PC-9 (cell line): Measurements from ENCODE around the gene SH3PXD2B. TPM values are rescaled to one million over a fixed set of nuclear protein-coding genes. Genes with fewer than 3 reads are reported as not detected.
A peak's percentile ranks its signal among the peaks of the same experiment; 100 is the strongest.
"Not testable (repeated sequence)": the region's sequence is repeated elsewhere in the genome, so short reads cannot be mapped to it uniquely, and the experiment has no call there.

Experiments used
- BruUV-seq: library from RNA; stranded (reverse); fragments of 400-500 nt; replicated peaks from 2 replicates; lab custom pipeline; 2021; lab: Mats Ljungman, UMichigan
- CTCF ChIA-PET: fragments of 300-600 bp; sonication (Branson Sonifier 250); formaldehyde crosslinking; loops from one replicate; lab custom pipeline; 2022; ENCODE audit warnings: antibody characterized with exemption; lab: Charles Lee
- POLR2A ChIA-PET: fragments of 300-600 bp; sonication (Branson Sonifier 250); formaldehyde crosslinking; loops from one replicate; lab custom pipeline; 2022; ENCODE audit warnings: antibody characterized with exemption; ENCODE audit not compliant: unreplicated experiment; lab: Charles Lee
- DNase-seq, 2 experiments: peaks; one replicate each; pipeline versions ENCODE4 v3.0.0 to v3.0.0-alpha.2; 2015 to 2022; ENCODE audit warnings: mixed read lengths in 1 of 2
- H2AFZ ChIP-seq: fragments of 200-600 bp; sonication (generic); 2 replicates; pipeline ENCODE4 v1.8.1; 2017; ENCODE audit warnings: antibody characterized with exemption
- H3F3A ChIP-seq: fragments of 200-600 bp; sonication (generic); 2 replicates; pipeline ENCODE4 v1.8.1; 2017; ENCODE audit warnings: antibody characterized with exemption, mild to moderate bottlenecking, low read depth; ENCODE audit not compliant: insufficient read depth
- H3K27ac ChIP-seq: fragments of 200-600 bp; sonication (generic); 2 replicates; pipeline ENCODE4 v1.6.1; 2016; ENCODE audit warnings: mixed run types
- H3K27me3 ChIP-seq: fragments of 200-600 bp; sonication (generic); 2 replicates; pipeline ENCODE4 v1.6.1; 2016; ENCODE audit warnings: low read depth, mixed run types; ENCODE audit not compliant: insufficient read depth
- H3K36me3 ChIP-seq: fragments of 200-600 bp; sonication (generic); 2 replicates; pipeline ENCODE4 v1.6.1; 2016; ENCODE audit warnings: low read depth, mixed run types
- H3K4me1 ChIP-seq: fragments of 200-600 bp; sonication (generic); replicated peaks from 2 replicates; pipeline ENCODE4 v1.6.1; 2016; ENCODE audit warnings: mixed run types; ENCODE audit not compliant: insufficient read depth
- H3K4me2 ChIP-seq: fragments of 200-600 bp; sonication (generic); 2 replicates; pipeline ENCODE4 v1.6.1; 2017; ENCODE audit warnings: mixed run types
- H3K4me3 ChIP-seq: fragments of 200-600 bp; sonication (generic); 2 replicates; pipeline ENCODE4 v1.6.1; 2016; ENCODE audit warnings: mixed run types
- H3K79me2 ChIP-seq: fragments of 200-600 bp; sonication (generic); 2 replicates; pipeline ENCODE4 v1.6.1; 2017; ENCODE audit warnings: low read depth, mixed run types
- H3K9me2 ChIP-seq: fragments of 200-600 bp; sonication (generic); 2 replicates; pipeline ENCODE4 v1.8.1; 2017; ENCODE audit warnings: mild to moderate bottlenecking; ENCODE audit not compliant: insufficient read depth
- H3K9me3 ChIP-seq: fragments of 200-600 bp; sonication (generic); 2 replicates; pipeline ENCODE4 v1.8.1; 2016; ENCODE audit warnings: low read depth; ENCODE audit not compliant: insufficient read depth
- H4K20me1 ChIP-seq: fragments of 200-600 bp; sonication (generic); 2 replicates; pipeline ENCODE4 v1.8.1; 2017; ENCODE audit not compliant: insufficient read depth
- CTCF ChIP-seq: fragments of 200-600 bp; sonication (generic); conservative IDR thresholded peaks from 2 replicates; pipeline ENCODE4 v1.6.1; 2017; ENCODE audit warnings: mixed run types, antibody characterized with exemption, mild to moderate bottlenecking, moderate library complexity
- EZH2 ChIP-seq: fragments of 200-600 bp; sonication (generic); IDR thresholded peaks from 2 replicates; pipeline ENCODE4 v1.8.0; 2017; ENCODE audit warnings: antibody characterized with exemption, low read depth
- intact Hi-C: fragments of 100-400 bp; cut with micrococcal nuclease; formaldehyde crosslinking; loops from one replicate; pipeline ENCODE4 v1.10.0; 2022; ENCODE audit not compliant: unreplicated experiment
- total RNA-seq: library from RNA; stranded (reverse); gene quantifications from 2 replicates; pipeline ENCODE4 v1.2.3, GENCODE V29; 2021

Gene SH3PXD2B
- total RNA-seq, 1 experiment from 2014 or later, result 29.3 TPM

- intact Hi-C loops, result no loop called here
- H3K4me3 ChIP-seq, result no peak overlapping the region
- no peak overlapping the region for H3K4me2 ChIP-seq
- peaks cover 35% of the 10 kb centered on the region for H3K4me1 ChIP-seq
- H3K27ac ChIP-seq, result no peak overlapping the region
- H4K20me1 ChIP-seq, result no peaks in the 10 kb centered on the region
- TF ChIP-seq CTCF, result no peak
- TF ChIP-seq EZH2, result no peak
- H3K9me3 ChIP-seq, result no peaks in the 10 kb centered on the region
- CTCF ChIA-PET, result no interaction called here
- H3F3A ChIP-seq, result peaks cover 24% of the 10 kb centered on the region
- no peak overlapping the region for H2AFZ ChIP-seq
- no peak for DNase-seq
- POLR2A ChIA-PET, result no interaction called here
- no TSS peak for BruUV-seq
- no peaks in the 10 kb centered on the region for H3K27me3 ChIP-seq
- H3K79me2 ChIP-seq, result no peaks in the 10 kb centered on the region
- H3K9me2 ChIP-seq, result no peaks in the 10 kb centered on the region
- 0 out of 2 replicates have a peak, but pooled peaks cover 5% of the 10 kb centered on the region for H3K36me3 ChIP-seq
These were observed 51.7 kb downstream of the SH3PXD2B start for GRCh38 chr5:172402531-172403188.

DNA sequence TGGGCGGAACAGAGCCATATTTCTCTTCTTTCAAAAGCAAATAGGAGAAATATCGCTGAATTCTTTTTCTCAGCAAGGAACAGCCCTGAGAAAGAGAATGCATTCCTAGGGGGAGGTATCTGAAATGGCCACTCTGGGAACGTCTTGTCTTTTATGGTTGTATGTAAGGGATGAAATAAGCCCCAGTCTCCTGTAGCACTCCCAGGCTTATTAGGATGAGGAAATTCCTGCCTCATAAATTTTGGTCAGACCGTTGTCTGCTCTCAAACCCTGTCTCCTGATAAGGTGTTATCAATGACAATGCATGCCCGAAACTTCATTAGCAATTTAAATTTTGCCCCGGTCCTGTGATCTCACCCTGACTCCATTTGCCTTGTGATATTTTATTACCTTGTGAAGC, 52.3 kb downstream of the SH3PXD2B start:
- H2AFZ ChIP-seq, intact Hi-C loops, H3K4me3 ChIP-seq, H3K9me3 ChIP-seq, BruUV-seq, CTCF ChIA-PET, DNase-seq, H3K36me3 ChIP-seq, H3K27ac ChIP-seq, H3K4me2 ChIP-seq, H3K9me2 ChIP-seq, H3K27me3 ChIP-seq, H3K79me2 ChIP-seq, H4K20me1 ChIP-seq: not testable (repeated sequence)
- Histone ChIP-seq H3K4me1 (peaks cover 29% of the 10 kb centered on the region), H3F3A (peaks cover 18% of the 10 kb centered on the region)
- POLR2A ChIA-PET, result interaction anchor here (0.7 kb wide), 1 partner anchor 36 kb away, joined by 3 read pairs; no protein-coding TSS in a partner anchor

GRCh38 chr5:172399826-172400225, 54.5 kb downstream of the SH3PXD2B start:
- no peaks in the 10 kb centered on the region for H3K27me3 ChIP-seq
- intact Hi-C loops, result no loop called here

More at GRCh38 chr5:172399826-172400225, 54.5 kb downstream of the SH3PXD2B start:
- Histone ChIP-seq H3K9me2 (no peaks in the 10 kb centered on the region), H3K79me2 (no peaks in the 10 kb centered on the region), H3K27ac (peak overlapping the region; percentile 66), H3K9me3 (peaks cover 7% of the 10 kb centered on the region; the same call in 1 of the 2 replicates), H3K4me3 (peak overlapping the region; percentile 10; the same call in 1 of the 2 replicates), H2AFZ (no peak overlapping the region), H3F3A (peaks cover 17% of the 10 kb centered on the region), H4K20me1 (no peaks in the 10 kb centered on the region), H3K4me2 (peak overlapping the region; percentile 63), H3K4me1 (peaks cover 27% of the 10 kb centered on the region), H3K36me3 (0 out of 2 replicates have a peak, but pooled peaks cover 1% of the 10 kb centered on the region)
- TF ChIP-seq CTCF, result no peak
- TF ChIP-seq EZH2, result no peak
- ChIA-PET POLR2A (no interaction called here), CTCF (no interaction called here)
- DNase-seq, result peak in 1 of 2 experiments; percentile 82
- BruUV-seq, result no TSS peak
